ENCODE results near the gene TRMT44. TPM values are rescaled to one million over a fixed set of nuclear protein-coding genes. Genes with fewer than 3 reads are reported as not detected.

Gene TRMT44
- total RNA-seq, 1 experiment from 2014 or later = 25.8 TPM

DNA sequence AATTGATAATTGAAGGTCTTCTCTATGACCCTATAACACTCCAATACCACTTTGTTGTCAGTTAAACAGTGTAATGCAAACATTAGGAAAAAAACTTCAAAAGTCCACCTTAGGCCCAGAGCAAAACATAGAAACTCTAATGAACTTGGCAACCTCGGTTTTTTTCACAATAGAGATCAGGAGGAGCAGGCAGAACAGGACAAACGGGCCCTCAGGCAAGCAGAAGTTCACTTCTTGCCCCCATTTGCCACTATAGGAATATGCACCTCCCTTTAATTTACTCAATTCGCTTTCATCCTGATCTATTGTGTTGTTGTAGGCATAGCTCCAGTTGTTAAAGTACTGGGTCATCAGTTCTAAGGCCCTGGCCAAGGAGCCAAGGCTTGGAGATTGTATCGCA is 18.2 kb upstream of the TRMT44 start:
- DNase-seq (ENCODE audit: low read depth, low spot score) = no peak
- Histone ChIP-seq H4K20me1 (ENCODE audit: insufficient read depth) (no peaks in the 10 kb centered on the region), H3K79me2 (ENCODE audit: insufficient read depth, low read length) (no peaks in the 10 kb centered on the region), H3K9me3 (ENCODE audit: control insufficient read depth in 1 of 2, insufficient read depth in 1 of 2, low read depth in 1 of 2, low read length in 2 of 2) (no peaks in the 10 kb centered on the region), H3K36me3 (ENCODE audit: control insufficient read depth in 1 of 2, insufficient read depth in 2 of 2, low read length in 2 of 2) (no peaks in the 10 kb centered on the region), H3K9ac (ENCODE audit: low read length) (no peak overlapping the region), H2AFZ (ENCODE audit: low read depth, low read length, poor library complexity, severe bottlenecking) (no peak overlapping the region), H3K4me3 (replicated peaks in 1 of 2; ENCODE audit: low read depth in 1 of 2, low read length in 2 of 2) (no peak overlapping the region), H3K27ac (ENCODE audit: low read depth, low read length) (no peak overlapping the region), H3K4me1 (ENCODE audit: control insufficient read depth in 1 of 2, insufficient read depth in 2 of 2, low read length in 2 of 2) (peaks cover 2 to 5% of the 10 kb centered on the region in 2 experiments; a peak in 1 of 4 replicates), H3K4me2 (ENCODE audit: low read length) (no peak overlapping the region), H3K27me3 (ENCODE audit: insufficient read depth, low read length) (no peaks in the 10 kb centered on the region), H3K9me2 (ENCODE audit: insufficient read depth) (no peaks in the 10 kb centered on the region)
- intact Hi-C loops (cut with micrococcal nuclease) = no loop called here
- no peak for ATAC-seq
- ChIA-PET POLR2A (no interaction called here), CTCF (no interaction called here), RAD21 (ENCODE audit: low non-redundant PET in 1 of 2, low total read pairs in 2 of 2, uncharacterized antibody in 2 of 2, unreplicated experiment in 2 of 2) (no interaction called here)
- TF ChIP-seq SP1 (IDR thresholded peaks at IDR 0.05; ENCODE audit: low read depth) (no peak), RAD21 (IDR thresholded peaks at IDR 0.05; ENCODE audit: low read depth) (no peak), EZH2phosphoT487 (IDR thresholded peaks at IDR 0.05; ENCODE audit: borderline replicate concordance) (no peak)
- BruUV-seq (replicated peaks) = no TSS peak

DNA sequence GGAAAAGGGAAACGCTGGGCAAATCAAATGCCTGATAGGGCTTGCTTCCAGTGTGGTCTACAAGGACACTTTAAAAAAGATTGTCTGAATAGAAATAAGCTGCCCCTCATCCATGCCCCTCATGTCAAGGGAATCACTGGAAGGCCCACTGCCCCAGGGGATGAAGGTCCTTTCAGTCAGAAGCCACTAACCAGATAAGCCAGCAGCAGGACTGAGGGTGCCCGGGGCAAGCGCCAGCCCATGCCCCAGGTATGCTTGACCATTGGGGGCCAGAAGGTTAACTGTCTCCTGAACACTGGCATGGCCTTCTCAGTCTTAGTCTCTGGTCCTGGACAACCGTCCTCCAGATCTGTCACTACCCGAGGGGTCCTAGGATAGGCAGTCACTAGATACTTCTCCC is 17.8 kb upstream of the TRMT44 start:
- ChIA-PET POLR2A (no interaction called here), CTCF (no interaction called here), RAD21 (ENCODE audit: low non-redundant PET in 1 of 2, low total read pairs in 2 of 2, uncharacterized antibody in 2 of 2, unreplicated experiment in 2 of 2) (no interaction called here)
- Histone ChIP-seq H3K27ac (ENCODE audit: low read depth, low read length) (no peak overlapping the region), H3K9ac (ENCODE audit: low read length) (no peak overlapping the region), H3K9me2 (ENCODE audit: insufficient read depth) (no peaks in the 10 kb centered on the region), H4K20me1 (ENCODE audit: insufficient read depth) (no peaks in the 10 kb centered on the region), H3K4me2 (ENCODE audit: low read length) (no peak overlapping the region), H3K4me1 (ENCODE audit: control insufficient read depth in 1 of 2, insufficient read depth in 2 of 2, low read length in 2 of 2) (peaks cover 2 to 10% of the 10 kb centered on the region in 2 experiments; a peak in 1 of 4 replicates), H3K4me3 (replicated peaks in 1 of 2; ENCODE audit: low read depth in 1 of 2, low read length in 2 of 2) (no peak overlapping the region), H3K9me3 (ENCODE audit: control insufficient read depth in 1 of 2, insufficient read depth in 1 of 2, low read depth in 1 of 2, low read length in 2 of 2) (no peaks in the 10 kb centered on the region), H3K27me3 (ENCODE audit: insufficient read depth, low read length) (no peaks in the 10 kb centered on the region), H3K79me2 (ENCODE audit: insufficient read depth, low read length) (no peaks in the 10 kb centered on the region), H2AFZ (ENCODE audit: low read depth, low read length, poor library complexity, severe bottlenecking) (no peak overlapping the region), H3K36me3 (ENCODE audit: control insufficient read depth in 1 of 2, insufficient read depth in 2 of 2, low read length in 2 of 2) (no peaks in the 10 kb centered on the region)
- ATAC-seq = no peak
- no peak for TF ChIP-seq EZH2phosphoT487 (IDR thresholded peaks at IDR 0.05; ENCODE audit: borderline replicate concordance)
- TF ChIP-seq EZH2 (IDR thresholded peaks at IDR 0.05) = no peak
- no peak for TF ChIP-seq EGR1 (IDR thresholded peaks at IDR 0.05; ENCODE audit: low read depth)
- TF ChIP-seq FOSL1 (IDR thresholded peaks at IDR 0.05; ENCODE audit: low read depth) = no peak
- no peak for TF ChIP-seq ELF1 (IDR thresholded peaks at IDR 0.05; ENCODE audit: borderline replicate concordance, low read depth)
- no peak for TF ChIP-seq SIN3A (IDR thresholded peaks at IDR 0.05; ENCODE audit: low read depth)
- TF ChIP-seq CEBPB (IDR thresholded peaks at IDR 0.05; ENCODE audit: low read depth) = no peak
- intact Hi-C loops (cut with micrococcal nuclease) = no loop called here
- DNase-seq (ENCODE audit: low read depth, low spot score) = no peak
- BruUV-seq (replicated peaks) = no TSS peak
